ENCODE measurements around the gene SLC6A5. TPM values are rescaled to one million over a fixed set of nuclear protein-coding genes. Genes with fewer than 3 reads are reported as not detected.
A peak's percentile ranks its signal among the peaks of the same experiment; 100 is the strongest.

Gene SLC6A5
- total RNA-seq, 3 donors from 2014 or later (not counting 1 experiment from before 2014, with no cell fraction given): not detected

GRCh38 chr11:20670932-20671403 lies 71.6 kb downstream of the SLC6A5 start:
- Histone ChIP-seq H3K4me1 (ENCODE audit: control insufficient read depth, insufficient read depth, low read length) (peaks cover 5% of the 10 kb centered on the region), H3K27ac (ENCODE audit: low read length) (no peak overlapping the region), H3K27me3 (ENCODE audit: control insufficient read depth, insufficient read depth, low read length) (peaks cover 11% of the 10 kb centered on the region), H3K9me3 (ENCODE audit: control insufficient read depth, insufficient read depth, low read length) (no peaks in the 10 kb centered on the region), H3K36me3 (ENCODE audit: control insufficient read depth, insufficient read depth, low read length) (no peaks in the 10 kb centered on the region), H3K4me3 (ENCODE audit: low read length) (no peak overlapping the region)
- intact Hi-C loops (cut with micrococcal nuclease): no loop called here
- Mint-ChIP-seq H3K4me1 (peaks cover 0 to 7% of the 10 kb centered on the region in 2 donors), H3K9me3 (no peaks in the 10 kb centered on the region), H3K36me3 (peaks cover 9% of the 10 kb centered on the region), H3K4me3 (no peak overlapping the region), H3K27ac (no peak overlapping the region), H3K27me3 (ENCODE audit: low read depth in 2 of 2) (peaks cover 52 to 65% of the 10 kb centered on the region in 2 donors)
- 6% methylated on average over 21 of the region's 21 CpGs for WGBS (ENCODE audit: insufficient coverage)
- ATAC-seq (no peak), DNase-seq (no peak)
- no peak for TF ChIP-seq CTCF (IDR thresholded peaks at IDR 0.05)

GRCh38 chr11:20671856-20672546 lies 72.6 kb downstream of the SLC6A5 start:
- Mint-ChIP-seq H3K27ac (no peak overlapping the region), H3K9me3 (no peaks in the 10 kb centered on the region), H3K4me3 (no peak overlapping the region), H3K36me3 (peaks cover 9% of the 10 kb centered on the region), H3K4me1 (peaks cover 0 to 7% of the 10 kb centered on the region in 2 donors), H3K27me3 (ENCODE audit: low read depth in 2 of 2) (peaks cover 46 to 55% of the 10 kb centered on the region in 2 donors)
- Histone ChIP-seq H3K36me3 (ENCODE audit: control insufficient read depth, insufficient read depth, low read length) (no peaks in the 10 kb centered on the region), H3K27me3 (ENCODE audit: control insufficient read depth, insufficient read depth, low read length) (peaks cover 11% of the 10 kb centered on the region), H3K4me3 (ENCODE audit: low read length) (no peak overlapping the region), H3K27ac (ENCODE audit: low read length) (no peak overlapping the region), H3K9me3 (ENCODE audit: control insufficient read depth, insufficient read depth, low read length) (no peaks in the 10 kb centered on the region), H3K4me1 (ENCODE audit: control insufficient read depth, insufficient read depth, low read length) (peaks cover 5% of the 10 kb centered on the region)
- ATAC-seq: no peak
- 50% methylated on average over 2 of the region's 6 CpGs for WGBS (ENCODE audit: insufficient coverage)
- no peak for TF ChIP-seq CTCF (IDR thresholded peaks at IDR 0.05)
- DNase-seq: no peak
- intact Hi-C loops (cut with micrococcal nuclease): no loop called here

- Histone ChIP-seq H3K4me1 (ENCODE audit: control insufficient read depth, insufficient read depth, low read length) (peaks cover 5% of the 10 kb centered on the region), H3K27ac (ENCODE audit: low read length) (no peak overlapping the region), H3K36me3 (ENCODE audit: control insufficient read depth, insufficient read depth, low read length) (no peaks in the 10 kb centered on the region), H3K9me3 (ENCODE audit: control insufficient read depth, insufficient read depth, low read length) (no peaks in the 10 kb centered on the region), H3K27me3 (ENCODE audit: control insufficient read depth, insufficient read depth, low read length) (peaks cover 9% of the 10 kb centered on the region), H3K4me3 (ENCODE audit: low read length) (no peak overlapping the region)
- DNase-seq (peak in 1 of 2 donors; percentile 4), ATAC-seq (no peak)
- Mint-ChIP-seq H3K4me3 (no peak overlapping the region), H3K9me3 (no peaks in the 10 kb centered on the region), H3K36me3 (peaks cover 9% of the 10 kb centered on the region), H3K27ac (no peak overlapping the region), H3K4me1 (peaks cover 0 to 7% of the 10 kb centered on the region in 2 donors), H3K27me3 (ENCODE audit: low read depth in 2 of 2) (peaks cover 40 to 50% of the 10 kb centered on the region in 2 donors)
- TF ChIP-seq CTCF (IDR thresholded peaks at IDR 0.05): no peak
- WGBS (ENCODE audit: insufficient coverage): no CpG with 5 or more reads among the region's 2 CpGs
- intact Hi-C loops (cut with micrococcal nuclease): no loop called here
These were observed 73.2 kb downstream of the SLC6A5 start for GRCh38 chr11:20672575-20672974.
